OCI-LY7 (cell line): Measurements from ENCODE around the gene CTSE. TPM values are rescaled to one million over a fixed set of nuclear protein-coding genes. Genes with fewer than 3 reads are reported as not detected.

Experiments used
- BruUV-seq: library from RNA; stranded (reverse); fragments of 400-500 nt; replicated peaks from 2 replicates; lab custom pipeline; 2021; lab: Mats Ljungman, UMichigan
- CTCF ChIA-PET: fragments of 300-600 bp; sonication (Branson Sonifier 250); formaldehyde crosslinking; loops from one replicate; lab custom pipeline; 2022; ENCODE audit warnings: antibody characterized with exemption; ENCODE audit not compliant: unreplicated experiment; lab: Charles Lee
- POLR2A ChIA-PET: fragments of 300-600 bp; sonication (Branson Sonifier 250); formaldehyde crosslinking; loops from one replicate; lab custom pipeline; 2022; ENCODE audit warnings: antibody characterized with exemption; lab: Charles Lee
- DNase-seq: peaks from one replicate; pipeline ENCODE4 v3.0.0-alpha.2; 2015; ENCODE audit warnings: low spot score
- H2AFZ ChIP-seq: fragments of 200-600 bp; sonication (generic), shearing (Covaris generic); 2 replicates; pipeline ENCODE4 v1.6.1; 2014; ENCODE audit warnings: mild to moderate bottlenecking, antibody characterized with exemption, low read length, moderate library complexity
- H3K27ac ChIP-seq: fragments of 200-600 bp; sonication (generic); 2 replicates; pipeline ENCODE4 v1.5.1; 2014; ENCODE audit warnings: mixed run types, low read depth, mild to moderate bottlenecking, moderate library complexity, low read length, inconsistent platforms; ENCODE audit not compliant: poor library complexity, severe bottlenecking
- H3K36me3 ChIP-seq: fragments of 200-600 bp; sonication (generic); 2 replicates; pipeline ENCODE4 v1.6.1; 2014; ENCODE audit warnings: mild to moderate bottlenecking, antibody characterized with exemption, low read length, moderate library complexity, mixed read lengths; ENCODE audit not compliant: insufficient read depth
- H3K4me1 ChIP-seq: fragments of 200-600 bp; sonication (generic); 2 replicates; pipeline ENCODE4 v1.5.1; 2014; ENCODE audit warnings: mild to moderate bottlenecking, low read length; ENCODE audit not compliant: insufficient read depth, poor library complexity, severe bottlenecking
- H3K4me2 ChIP-seq: fragments of 200-600 bp; sonication (generic); 2 replicates; pipeline ENCODE4 v1.6.1; 2014; ENCODE audit warnings: mild to moderate bottlenecking, low read length
- H3K4me3 ChIP-seq: fragments of 200-600 bp; sonication (generic); 2 replicates; pipeline ENCODE4 v1.5.1; 2014; ENCODE audit warnings: mild to moderate bottlenecking, low read depth, low read length; ENCODE audit not compliant: poor library complexity, severe bottlenecking
- H3K79me2 ChIP-seq: fragments of 200-600 bp; sonication (generic); 2 replicates; pipeline ENCODE4 v1.6.1; 2016; ENCODE audit warnings: low read depth, mild to moderate bottlenecking, low read length, moderate library complexity, mixed read lengths; ENCODE audit not compliant: insufficient read depth
- H3K9me2 ChIP-seq: fragments of 200-600 bp; sonication (generic); 2 replicates; pipeline ENCODE4 v1.6.1; 2016; ENCODE audit warnings: mild to moderate bottlenecking, low read length, mixed read lengths; ENCODE audit not compliant: insufficient read depth
- H3K9me3 ChIP-seq: fragments of 200-600 bp; sonication (generic); 2 replicates; pipeline ENCODE4 v1.6.1; 2014; ENCODE audit warnings: mild to moderate bottlenecking, mixed run types, low read length, mixed read lengths
- H4K20me1 ChIP-seq: fragments of 200-600 bp; sonication (generic); 2 replicates; pipeline ENCODE4 v1.6.1; 2014; ENCODE audit warnings: mild to moderate bottlenecking, antibody characterized with exemption, low read length, moderate library complexity, mixed read lengths; ENCODE audit not compliant: insufficient read depth
- EZH2phosphoT487 ChIP-seq: fragments of 200-600 bp; sonication (generic); IDR thresholded peaks from 2 replicates; pipeline ENCODE4 v1.6.1; 2018; ENCODE audit warnings: low read depth, borderline replicate concordance, mild to moderate bottlenecking, mixed run types, antibody characterized with exemption, low read length, moderate library complexity, mixed read lengths
- intact Hi-C: fragments of 100-400 bp; cut with micrococcal nuclease; formaldehyde crosslinking; loops from one replicate; pipeline ENCODE4 v1.10.0; 2022; ENCODE audit not compliant: unreplicated experiment
- total RNA-seq, 2 experiments: library from RNA; depleted of rRNA in 1 of 2; stranded (reverse); fragments of >200 nt in 1 of 2; shearing (Covaris generic) in 1 of 2; gene quantifications; 2 replicates each; pipeline ENCODE4 v1.2.3, GENCODE V29; 2014 to 2022
- TF ChIP-seq, protein P1 (sequence below): fragments of 200-600 bp; sonication (generic); conservative IDR thresholded peaks from 2 replicates; pipeline ENCODE4 v1.5.1; 2014; ENCODE audit warnings: mild to moderate bottlenecking, antibody characterized with exemption, low read length, moderate library complexity, mixed read lengths

CTSE gene
- total RNA-seq, 2 experiments from 2014 or later, result not detected

DNA sequence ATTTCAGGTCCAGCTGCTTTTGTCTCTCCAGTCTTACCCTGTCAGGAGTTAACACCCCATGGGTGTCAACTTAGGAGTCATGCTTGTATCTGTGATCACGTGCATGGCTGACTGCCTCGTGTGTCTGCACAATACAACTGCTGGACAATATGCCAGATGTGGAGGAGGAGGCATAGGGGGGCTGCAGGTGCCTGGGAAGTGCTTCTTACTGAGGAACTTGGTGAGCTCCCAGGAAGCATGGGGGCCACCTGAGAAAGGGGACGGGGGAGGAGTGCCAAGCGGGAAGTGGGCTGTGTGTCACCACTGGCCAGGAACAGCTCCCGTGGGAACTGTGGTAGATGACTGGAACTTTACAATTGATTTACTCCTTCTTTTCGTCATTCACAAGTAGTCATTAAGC lies 38.8 kb upstream of the CTSE start:
- H3K9me2 ChIP-seq, result no peaks in the 10 kb centered on the region
- no peak overlapping the region for H3K4me2 ChIP-seq
- H3K27ac ChIP-seq, result no peak overlapping the region
- H3K4me3 ChIP-seq, result no peak overlapping the region
- no TSS peak for BruUV-seq
- peaks cover 82% of the 10 kb centered on the region for H3K36me3 ChIP-seq
- POLR2A ChIA-PET, result interaction anchor here (1.3 kb wide), 1 partner anchor 18 kb away, joined by 5 read pairs; no protein-coding TSS in a partner anchor
- DNase-seq, result no peak
- H3K79me2 ChIP-seq, result peaks cover 43% of the 10 kb centered on the region
- H4K20me1 ChIP-seq, result no peaks in the 10 kb centered on the region
- H3K9me3 ChIP-seq, result no peaks in the 10 kb centered on the region
- no peak overlapping the region for H2AFZ ChIP-seq
- CTCF ChIA-PET, result no interaction called here
- TF ChIP-seq, protein P1, sequence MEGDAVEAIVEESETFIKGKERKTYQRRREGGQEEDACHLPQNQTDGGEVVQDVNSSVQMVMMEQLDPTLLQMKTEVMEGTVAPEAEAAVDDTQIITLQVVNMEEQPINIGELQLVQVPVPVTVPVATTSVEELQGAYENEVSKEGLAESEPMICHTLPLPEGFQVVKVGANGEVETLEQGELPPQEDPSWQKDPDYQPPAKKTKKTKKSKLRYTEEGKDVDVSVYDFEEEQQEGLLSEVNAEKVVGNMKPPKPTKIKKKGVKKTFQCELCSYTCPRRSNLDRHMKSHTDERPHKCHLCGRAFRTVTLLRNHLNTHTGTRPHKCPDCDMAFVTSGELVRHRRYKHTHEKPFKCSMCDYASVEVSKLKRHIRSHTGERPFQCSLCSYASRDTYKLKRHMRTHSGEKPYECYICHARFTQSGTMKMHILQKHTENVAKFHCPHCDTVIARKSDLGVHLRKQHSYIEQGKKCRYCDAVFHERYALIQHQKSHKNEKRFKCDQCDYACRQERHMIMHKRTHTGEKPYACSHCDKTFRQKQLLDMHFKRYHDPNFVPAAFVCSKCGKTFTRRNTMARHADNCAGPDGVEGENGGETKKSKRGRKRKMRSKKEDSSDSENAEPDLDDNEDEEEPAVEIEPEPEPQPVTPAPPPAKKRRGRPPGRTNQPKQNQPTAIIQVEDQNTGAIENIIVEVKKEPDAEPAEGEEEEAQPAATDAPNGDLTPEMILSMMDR, result no peak
- no peak for TF ChIP-seq EZH2phosphoT487
- intact Hi-C loops, result no loop called here
- H3K4me1 ChIP-seq, result peaks cover 53% of the 10 kb centered on the region

DNA sequence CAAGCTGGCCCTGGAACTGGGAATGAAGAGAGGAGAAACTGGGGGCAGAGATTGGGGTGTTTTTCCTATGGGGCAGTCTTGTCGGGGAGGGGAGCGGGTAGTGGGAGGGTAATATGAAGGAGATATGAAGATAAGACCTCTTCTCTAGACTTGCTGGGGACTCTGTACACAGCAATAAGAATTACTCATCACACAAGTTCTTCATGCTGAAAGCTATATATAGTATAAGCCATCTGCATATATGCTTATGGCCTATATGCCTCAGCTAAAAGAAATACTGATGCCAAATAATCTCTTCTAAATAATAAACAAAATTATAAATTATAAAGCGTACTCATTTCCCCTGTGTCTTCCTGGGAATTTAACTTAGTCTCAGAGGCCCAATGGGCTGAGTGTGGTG lies 37.1 kb upstream of the CTSE start:
- H3K4me3 ChIP-seq, result no peak overlapping the region
- no TSS peak for BruUV-seq
- H3K36me3 ChIP-seq, result peaks cover 81% of the 10 kb centered on the region
- H2AFZ ChIP-seq, result no peak overlapping the region
- H3K4me1 ChIP-seq, result peaks cover 53% of the 10 kb centered on the region
- H3K27ac ChIP-seq, result no peak overlapping the region
- no peak overlapping the region for H3K4me2 ChIP-seq
- H3K9me2 ChIP-seq, result no peaks in the 10 kb centered on the region
- ChIA-PET POLR2A (interaction anchor here (1.5 kb wide), 1 partner anchor 9 kb away, joined by 4 read pairs; no protein-coding TSS in a partner anchor), CTCF (no interaction called here)
- TF ChIP-seq, protein P1, result no peak
- no peak for TF ChIP-seq EZH2phosphoT487
- DNase-seq, result no peak
- intact Hi-C loops, result no loop called here
- H3K9me3 ChIP-seq, result no peaks in the 10 kb centered on the region
- H3K79me2 ChIP-seq, result peaks cover 50% of the 10 kb centered on the region
- H4K20me1 ChIP-seq, result no peaks in the 10 kb centered on the region

DNA sequence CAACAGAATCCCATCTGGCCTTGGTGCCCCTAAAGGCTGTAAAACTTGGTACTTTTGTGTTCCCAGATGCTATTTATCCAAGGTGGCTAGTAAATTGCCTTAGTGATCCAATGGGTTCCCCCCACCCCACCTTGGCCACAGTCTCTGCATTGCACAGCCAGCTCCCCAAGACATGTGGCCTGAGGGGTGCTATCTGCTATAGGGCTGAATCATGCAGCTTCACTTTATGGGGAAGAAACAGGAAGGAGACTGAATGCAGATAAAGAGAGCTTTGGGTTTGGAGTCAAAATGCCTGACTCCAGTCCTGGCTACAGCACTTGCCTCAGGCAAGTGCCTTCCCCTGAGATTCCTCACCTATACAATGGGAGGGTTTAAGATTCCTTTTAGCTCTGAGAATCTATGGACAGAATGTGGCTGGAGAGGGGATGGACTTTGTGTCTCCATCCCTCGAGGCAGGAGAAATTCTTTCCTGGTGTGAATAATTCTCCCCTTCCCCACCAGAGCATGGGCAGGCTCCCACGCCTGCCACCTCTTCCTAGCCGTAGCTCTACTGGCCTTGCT lies 35.7 kb upstream of the CTSE start:
- TF ChIP-seq, protein P1, result no peak
- no peak for TF ChIP-seq EZH2phosphoT487
- H3K36me3 ChIP-seq, result peaks cover 80% of the 10 kb centered on the region
- intact Hi-C loops, result loop anchor here (5.0 to 10.0 kb wide), 3 partner anchors 415 to 865 kb away; partner anchors contain the start of genes FCMR and IKBKE
- no peak overlapping the region for H2AFZ ChIP-seq
- DNase-seq, result no peak
- no peak overlapping the region for H3K4me3 ChIP-seq
- H3K9me3 ChIP-seq, result no peaks in the 10 kb centered on the region
- H3K4me1 ChIP-seq, result peaks cover 57% of the 10 kb centered on the region
- peak overlapping the region; percentile 47 for H3K4me2 ChIP-seq
- H4K20me1 ChIP-seq, result no peaks in the 10 kb centered on the region
- no peaks in the 10 kb centered on the region for H3K9me2 ChIP-seq
- POLR2A ChIA-PET, result interaction anchor here (0.6 to 1.5 kb wide), 4 partner anchors 8 to 60 kb away, joined by 3 to 4 read pairs (median 4); no protein-coding TSS in a partner anchor
- BruUV-seq, result no TSS peak
- peak overlapping the region; percentile 98 for H3K27ac ChIP-seq
- H3K79me2 ChIP-seq, result peaks cover 64% of the 10 kb centered on the region
- CTCF ChIA-PET, result no interaction called here
